Colonic mucosa (tissue), 4 donors: ENCODE measurements around the gene PDCD6IP. TPM values are rescaled to one million over a fixed set of nuclear protein-coding genes. Genes with fewer than 3 reads are reported as not detected.

Experiments used
- DNase-seq: peaks from one replicate; pipeline ENCODE4 v3.0.0-alpha.2; 2020
- H3K27ac ChIP-seq: fragments of 200-600 bp; one replicate; pipeline ENCODE4 v1.8.0; 2021
- H3K27me3 ChIP-seq: fragments of 200-600 bp; one replicate; pipeline ENCODE4 v1.8.0; 2021
- H3K36me3 ChIP-seq: fragments of 200-600 bp; one replicate; pipeline ENCODE4 v1.8.0; 2021
- H3K4me1 ChIP-seq: fragments of 200-600 bp; one replicate; pipeline ENCODE4 v1.8.0; 2021; ENCODE audit warnings: mild to moderate bottlenecking
- H3K4me3 ChIP-seq: fragments of 200-600 bp; one replicate; pipeline ENCODE4 v1.8.0; 2021
- H3K9ac ChIP-seq, 2 donors: one replicate each; pipeline ENCODE4 v1.7.0; 2013; ENCODE audit warnings: control low read depth in 2 of 2, low read depth in 2 of 2, low read length in 2 of 2
- H3K9me3 ChIP-seq: fragments of 200-600 bp; one replicate; pipeline ENCODE4 v1.8.0; 2021
- intact Hi-C: fragments of 100-400 bp; cut with DNase I; formaldehyde crosslinking; loops from one replicate; pipeline ENCODE4 v1.14.1; 2022
- total RNA-seq, 2 donors: library from RNA; stranded (reverse); fragmentation: NEBNext Ultra II Directional in 1 of 2; extraction: Animal tissue kit (Norgen Biotek cat#: 25700) in 1 of 2; gene quantifications; one replicate each; pipeline ENCODE4 v1.2.1, GENCODE V29; 2021
- TF ChIP-seq, protein P1 (sequence below): fragments of 200-600 bp; IDR thresholded peaks from one replicate; pipeline ENCODE4 v1.8.0; 2022; ENCODE audit warnings: antibody characterized with exemption, mild to moderate bottlenecking
- donor health status: healthy.
- donor health status: DM: no; HTN: no; CAD: no.
- donor health status: DM: no; HTN: no; CAD: no.

The PDCD6IP gene
- total RNA-seq, 2 donors from 2014 or later: 388 to 492 TPM

DNA sequence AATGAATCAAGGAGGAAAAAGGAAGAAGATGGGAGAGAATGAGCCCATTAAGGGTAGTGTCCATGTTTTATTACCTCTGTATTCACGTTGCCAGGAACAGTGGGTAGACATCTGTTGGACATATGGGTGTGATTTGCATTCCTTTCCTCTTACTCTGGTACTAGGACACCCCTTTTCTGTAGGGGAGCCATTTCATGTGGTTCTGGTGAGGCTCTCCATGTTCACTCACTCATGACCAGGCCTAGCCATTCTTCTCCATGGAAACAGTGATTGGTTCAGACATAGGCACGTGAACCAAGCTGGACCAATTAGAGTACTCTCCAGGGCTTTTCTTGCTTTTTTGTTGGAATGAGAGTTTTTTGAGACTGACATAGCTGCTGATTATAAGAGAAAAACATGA is 39.6 kb upstream of the PDCD6IP start:
- Histone ChIP-seq H3K27me3 (no peaks in the 10 kb centered on the region), H3K9ac (no peak overlapping the region), H3K36me3 (no peaks in the 10 kb centered on the region), H3K9me3 (no peaks in the 10 kb centered on the region), H3K27ac (no peak overlapping the region), H3K4me3 (no peak overlapping the region), H3K4me1 (no peaks in the 10 kb centered on the region)
- intact Hi-C loops: no loop called here
- TF ChIP-seq, protein P1, sequence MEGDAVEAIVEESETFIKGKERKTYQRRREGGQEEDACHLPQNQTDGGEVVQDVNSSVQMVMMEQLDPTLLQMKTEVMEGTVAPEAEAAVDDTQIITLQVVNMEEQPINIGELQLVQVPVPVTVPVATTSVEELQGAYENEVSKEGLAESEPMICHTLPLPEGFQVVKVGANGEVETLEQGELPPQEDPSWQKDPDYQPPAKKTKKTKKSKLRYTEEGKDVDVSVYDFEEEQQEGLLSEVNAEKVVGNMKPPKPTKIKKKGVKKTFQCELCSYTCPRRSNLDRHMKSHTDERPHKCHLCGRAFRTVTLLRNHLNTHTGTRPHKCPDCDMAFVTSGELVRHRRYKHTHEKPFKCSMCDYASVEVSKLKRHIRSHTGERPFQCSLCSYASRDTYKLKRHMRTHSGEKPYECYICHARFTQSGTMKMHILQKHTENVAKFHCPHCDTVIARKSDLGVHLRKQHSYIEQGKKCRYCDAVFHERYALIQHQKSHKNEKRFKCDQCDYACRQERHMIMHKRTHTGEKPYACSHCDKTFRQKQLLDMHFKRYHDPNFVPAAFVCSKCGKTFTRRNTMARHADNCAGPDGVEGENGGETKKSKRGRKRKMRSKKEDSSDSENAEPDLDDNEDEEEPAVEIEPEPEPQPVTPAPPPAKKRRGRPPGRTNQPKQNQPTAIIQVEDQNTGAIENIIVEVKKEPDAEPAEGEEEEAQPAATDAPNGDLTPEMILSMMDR: no peak
- DNase-seq: no peak

DNA sequence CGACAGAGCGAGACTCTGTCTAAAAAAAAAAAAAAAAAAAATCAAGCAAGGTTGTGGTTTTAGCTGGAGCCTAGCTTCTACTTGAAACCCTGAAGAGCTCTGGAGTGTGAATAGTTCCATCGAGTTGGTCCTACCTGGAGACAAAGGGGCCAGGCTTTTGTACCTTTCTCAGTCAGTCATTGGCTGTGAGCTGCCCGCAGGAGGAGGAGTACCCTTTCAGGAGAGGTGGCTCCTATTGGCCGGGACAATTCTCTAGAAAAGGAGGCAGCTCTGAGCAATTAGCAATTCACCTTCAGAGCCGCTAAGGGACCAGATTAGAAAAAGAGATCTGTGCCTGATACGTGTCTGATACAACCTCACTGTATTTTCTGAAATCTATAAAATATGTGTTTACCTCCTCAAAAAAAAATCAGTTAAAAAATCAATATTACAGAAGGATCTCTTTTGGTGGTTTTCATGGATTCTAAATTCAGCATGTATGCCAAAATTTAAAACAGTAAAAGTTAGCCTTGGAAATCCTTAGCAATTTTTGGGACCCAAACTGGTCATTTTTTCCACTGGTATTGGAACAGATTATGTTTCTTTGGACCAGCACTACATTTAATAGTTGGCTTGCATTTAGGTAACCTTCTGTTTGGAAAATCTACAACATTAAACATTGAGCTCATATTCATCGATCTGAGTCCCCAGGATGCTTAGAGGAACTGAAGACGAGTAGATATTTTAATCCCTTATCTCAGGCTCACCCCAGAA is 29.7 kb upstream of the PDCD6IP start:
- no peak for DNase-seq
- H3K4me1 ChIP-seq: no peaks in the 10 kb centered on the region
- H3K27ac ChIP-seq: no peak overlapping the region
- H3K9ac ChIP-seq: no peak overlapping the region
- TF ChIP-seq, protein P1: no peak
- H3K4me3 ChIP-seq: no peak overlapping the region
- no peaks in the 10 kb centered on the region for H3K27me3 ChIP-seq
- intact Hi-C loops: no loop called here
- H3K36me3 ChIP-seq: no peaks in the 10 kb centered on the region
- no peaks in the 10 kb centered on the region for H3K9me3 ChIP-seq

DNA sequence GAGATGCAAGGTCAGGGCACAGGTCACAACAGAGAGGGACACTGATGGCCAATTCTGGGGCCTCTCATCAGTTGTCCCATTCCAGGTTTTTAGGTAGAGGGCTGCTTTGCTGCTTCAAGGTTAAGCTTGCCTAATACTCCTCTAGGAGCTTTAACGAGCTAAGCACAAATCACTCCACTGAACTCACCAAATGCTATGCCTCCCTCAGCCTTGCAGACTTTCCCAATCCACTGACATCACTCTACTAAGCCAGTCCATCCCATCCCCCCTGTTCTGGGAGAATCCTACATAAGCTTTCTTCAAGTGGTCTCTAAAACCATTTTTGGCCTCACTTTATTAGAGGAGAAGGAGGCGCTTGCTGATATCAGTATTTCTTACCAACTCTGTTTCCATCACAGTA is 24.8 kb upstream of the PDCD6IP start:
- Histone ChIP-seq H3K27ac (no peak overlapping the region), H3K9ac (no peak overlapping the region), H3K4me1 (no peaks in the 10 kb centered on the region), H3K36me3 (no peaks in the 10 kb centered on the region), H3K27me3 (no peaks in the 10 kb centered on the region), H3K9me3 (no peaks in the 10 kb centered on the region), H3K4me3 (no peak overlapping the region)
- DNase-seq: no peak
- intact Hi-C loops: no loop called here
- TF ChIP-seq, protein P1: no peak

DNA sequence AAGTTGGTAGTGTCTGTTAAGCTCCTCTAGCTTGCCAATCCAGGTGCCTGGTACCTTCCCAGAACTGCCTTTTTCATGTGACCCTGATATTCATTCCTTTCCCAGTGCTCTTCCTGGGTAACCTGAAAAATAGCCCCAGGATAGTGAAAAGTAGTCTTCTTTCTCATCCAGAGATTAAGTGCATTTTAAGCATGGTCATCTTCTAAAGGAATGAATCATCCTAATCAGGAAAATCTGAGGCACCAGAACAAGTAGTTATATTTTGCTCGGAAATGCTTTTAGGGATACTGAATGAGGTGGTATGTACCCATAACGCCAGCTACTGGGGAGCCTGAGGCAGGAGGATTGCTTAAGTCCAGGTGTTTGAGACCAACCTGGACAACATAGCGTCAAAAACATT is 23.1 kb upstream of the PDCD6IP start:
- H3K36me3 ChIP-seq: no peaks in the 10 kb centered on the region
- no peak for DNase-seq
- no peaks in the 10 kb centered on the region for H3K9me3 ChIP-seq
- H3K4me1 ChIP-seq: no peaks in the 10 kb centered on the region
- H3K4me3 ChIP-seq: no peak overlapping the region
- no peaks in the 10 kb centered on the region for H3K27me3 ChIP-seq
- TF ChIP-seq, protein P1: no peak
- H3K9ac ChIP-seq: no peak overlapping the region
- H3K27ac ChIP-seq: no peak overlapping the region
- intact Hi-C loops: no loop called here

DNA sequence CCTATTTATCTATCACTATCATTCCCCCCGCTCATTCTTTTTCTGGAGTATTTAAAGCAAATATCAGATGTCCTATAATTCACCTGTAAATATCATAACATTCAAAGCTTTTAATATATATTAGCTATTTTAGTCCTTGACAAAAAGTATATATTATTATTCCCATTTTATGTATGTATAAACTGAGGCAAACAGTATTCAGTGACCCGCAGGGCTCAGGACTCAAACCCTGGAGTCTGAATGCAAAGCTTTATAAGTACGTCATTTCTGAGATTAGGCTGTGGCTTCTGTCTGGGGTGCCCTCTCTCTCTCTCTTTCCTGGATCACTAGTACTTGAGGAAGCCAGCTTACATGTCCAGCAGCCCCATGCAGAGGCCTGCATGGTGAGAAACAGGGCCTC is 20.4 kb upstream of the PDCD6IP start:
- TF ChIP-seq, protein P1: no peak
- H3K27me3 ChIP-seq: no peaks in the 10 kb centered on the region
- no peak overlapping the region for H3K9ac ChIP-seq
- no peaks in the 10 kb centered on the region for H3K36me3 ChIP-seq
- DNase-seq: no peak
- intact Hi-C loops: no loop called here
- H3K27ac ChIP-seq: no peak overlapping the region
- no peaks in the 10 kb centered on the region for H3K9me3 ChIP-seq
- H3K4me3 ChIP-seq: no peak overlapping the region
- H3K4me1 ChIP-seq: no peaks in the 10 kb centered on the region
